T-helper 9 cell (primary cell): ENCODE measurements around the gene PAQR5.
"Not testable (repeated sequence)": the region's sequence is repeated elsewhere in the genome, so short reads cannot be mapped to it uniquely, and the experiment has no call there.

Experiments used
- DNase-seq: peaks from one replicate; pipeline ENCODE4 v3.0.0-alpha.2; 2020

Gene PAQR5

DNA sequence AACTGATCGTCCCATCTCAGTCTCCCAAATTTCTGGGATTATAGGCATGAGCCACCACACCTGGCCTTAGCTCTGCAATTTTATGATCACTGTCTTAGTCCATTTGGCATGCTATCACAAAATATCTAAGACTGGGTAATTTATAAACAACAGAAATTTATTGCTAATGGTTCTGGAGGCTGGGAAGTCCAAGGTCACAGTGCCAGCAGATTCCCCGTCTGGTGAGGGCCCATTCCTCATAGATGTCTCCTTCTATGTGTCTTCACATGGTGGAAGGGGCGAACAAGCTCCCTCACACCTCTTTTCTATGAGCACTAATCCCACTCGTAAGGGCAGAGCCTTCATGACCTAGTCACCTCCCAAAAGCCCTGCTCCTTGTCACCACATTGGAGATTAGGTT is 60.1 kb downstream of the PAQR5 start:
- no peak for DNase-seq

DNA sequence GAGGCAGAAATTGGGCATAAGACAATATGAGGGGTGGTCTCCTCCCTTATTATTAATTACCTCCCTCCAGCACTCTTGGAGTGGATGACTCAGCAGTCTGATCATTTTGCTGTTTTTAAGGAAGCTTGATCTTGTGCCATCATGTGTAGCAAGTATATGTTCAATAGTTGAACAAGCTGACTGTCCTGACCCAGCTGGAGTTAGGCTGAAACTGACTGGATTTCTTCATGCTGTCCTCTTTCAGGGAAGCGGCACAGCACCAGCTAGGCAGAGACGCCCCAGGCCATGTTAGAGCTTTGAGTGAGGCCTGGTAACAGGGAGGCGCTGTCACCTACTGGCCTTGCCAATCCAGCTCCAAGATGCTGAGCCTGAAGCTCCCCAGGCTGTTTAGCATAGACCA is 61.0 kb downstream of the PAQR5 start:
- no peak for DNase-seq

DNA sequence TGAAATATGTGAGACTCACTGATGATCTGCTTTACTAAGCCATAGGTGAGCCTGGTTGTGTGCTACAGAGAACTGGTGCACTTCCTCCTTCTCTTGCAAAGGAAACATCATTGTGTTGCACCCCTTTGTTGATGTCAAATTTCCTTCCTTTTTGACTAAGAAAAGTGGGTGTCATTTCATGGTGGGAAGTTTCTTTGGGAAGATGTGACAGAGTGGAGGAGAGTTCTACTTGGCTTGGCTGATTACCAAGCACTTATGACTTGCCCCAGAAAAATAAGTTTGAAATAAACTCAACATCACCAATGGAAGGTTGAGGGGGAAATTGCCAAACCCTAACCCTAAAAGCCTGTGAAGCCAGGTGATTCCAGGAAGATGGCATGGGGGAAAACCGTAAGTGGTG is 61.9 kb downstream of the PAQR5 start:
- DNase-seq = no peak

DNA sequence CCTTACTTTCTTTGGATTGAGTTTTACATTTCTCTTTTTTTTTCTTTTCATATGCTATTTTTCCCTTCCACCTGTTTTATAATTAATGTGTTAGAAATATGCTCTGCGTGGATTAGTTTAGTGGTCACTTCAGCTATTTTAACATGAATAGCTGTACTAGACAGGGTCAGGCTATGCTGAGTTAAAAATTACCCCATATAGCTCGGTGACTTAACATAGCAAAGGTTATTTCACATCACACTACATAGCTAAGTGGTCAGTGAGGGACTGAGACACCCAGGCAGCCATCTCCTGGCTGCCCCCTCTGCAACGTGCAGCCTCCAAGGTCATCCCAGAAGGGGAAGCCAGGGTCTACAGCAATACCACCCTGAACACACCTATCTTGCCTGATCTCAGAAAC is 68.5 kb downstream of the PAQR5 start:
- no peak for DNase-seq

DNA sequence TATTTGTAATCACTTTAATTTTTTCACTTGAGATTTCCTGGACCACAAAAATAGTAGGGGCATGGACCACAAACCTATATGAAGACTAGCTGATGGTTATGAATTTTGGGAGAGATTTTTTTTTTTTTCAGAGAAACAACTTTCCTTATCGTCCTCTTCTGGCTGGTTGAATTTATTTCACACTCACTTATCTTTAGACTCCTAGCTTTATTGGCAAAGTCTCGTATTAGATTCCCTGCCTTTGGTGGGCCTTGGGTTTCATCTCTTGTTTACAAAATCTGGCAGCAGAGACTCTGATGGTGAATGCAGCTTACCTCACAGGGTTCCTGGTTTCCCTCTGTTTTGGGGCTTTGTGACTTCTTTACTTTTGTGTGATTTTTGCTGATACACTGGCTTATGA is 70.9 kb downstream of the PAQR5 start:
- no peak for DNase-seq

DNA sequence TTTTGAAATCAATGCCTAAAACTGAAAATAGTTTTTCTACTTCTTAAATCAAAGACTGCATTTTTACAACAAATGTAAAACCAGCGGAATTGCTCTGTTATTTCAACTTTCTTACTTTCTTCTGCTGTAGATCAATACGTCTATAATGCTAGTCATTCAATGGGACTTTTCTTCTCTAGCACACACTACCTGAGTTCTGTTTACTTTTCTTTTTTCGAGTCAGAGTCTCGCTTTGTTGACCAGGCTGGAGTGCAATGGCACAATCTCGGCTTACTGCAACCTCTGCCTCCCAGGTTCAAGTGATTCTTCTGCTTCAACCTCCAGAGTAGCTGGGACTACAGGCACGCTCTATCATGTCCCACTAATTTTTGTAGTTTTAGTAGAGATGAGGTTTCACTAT is 74.7 kb downstream of the PAQR5 start:
- DNase-seq = no peak

DNA sequence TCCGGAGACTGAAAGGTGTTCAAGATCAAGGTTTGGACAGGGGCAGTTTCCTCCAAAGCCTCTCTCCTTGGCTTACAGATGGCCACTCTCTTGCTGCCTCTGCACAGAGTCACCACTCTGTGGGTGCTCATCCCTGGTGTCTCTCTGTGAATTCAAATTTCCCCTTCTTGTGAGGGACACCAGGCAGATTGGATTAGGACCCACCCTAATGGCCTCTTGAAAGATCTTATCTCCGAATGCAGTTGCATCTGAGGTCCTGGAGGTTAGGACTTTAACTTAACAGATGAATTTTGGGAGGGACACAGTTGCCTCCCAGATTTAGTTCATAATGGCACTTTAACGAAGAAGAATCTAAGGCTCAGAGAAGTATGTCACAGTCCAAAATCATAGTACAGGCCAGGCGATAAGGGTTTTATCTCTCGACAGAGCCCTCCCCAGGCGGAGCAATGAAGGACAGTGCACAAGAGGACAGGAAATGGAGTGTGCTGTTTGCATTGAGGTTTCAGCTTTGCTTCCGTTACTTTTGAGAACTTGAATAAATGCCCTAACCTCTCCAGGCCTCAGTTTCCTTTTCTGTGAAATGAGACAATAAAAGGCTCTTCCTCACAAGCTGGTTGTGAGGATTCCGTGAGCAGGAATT is 76.6 kb downstream of the PAQR5 start:
- DNase-seq = no peak

DNA sequence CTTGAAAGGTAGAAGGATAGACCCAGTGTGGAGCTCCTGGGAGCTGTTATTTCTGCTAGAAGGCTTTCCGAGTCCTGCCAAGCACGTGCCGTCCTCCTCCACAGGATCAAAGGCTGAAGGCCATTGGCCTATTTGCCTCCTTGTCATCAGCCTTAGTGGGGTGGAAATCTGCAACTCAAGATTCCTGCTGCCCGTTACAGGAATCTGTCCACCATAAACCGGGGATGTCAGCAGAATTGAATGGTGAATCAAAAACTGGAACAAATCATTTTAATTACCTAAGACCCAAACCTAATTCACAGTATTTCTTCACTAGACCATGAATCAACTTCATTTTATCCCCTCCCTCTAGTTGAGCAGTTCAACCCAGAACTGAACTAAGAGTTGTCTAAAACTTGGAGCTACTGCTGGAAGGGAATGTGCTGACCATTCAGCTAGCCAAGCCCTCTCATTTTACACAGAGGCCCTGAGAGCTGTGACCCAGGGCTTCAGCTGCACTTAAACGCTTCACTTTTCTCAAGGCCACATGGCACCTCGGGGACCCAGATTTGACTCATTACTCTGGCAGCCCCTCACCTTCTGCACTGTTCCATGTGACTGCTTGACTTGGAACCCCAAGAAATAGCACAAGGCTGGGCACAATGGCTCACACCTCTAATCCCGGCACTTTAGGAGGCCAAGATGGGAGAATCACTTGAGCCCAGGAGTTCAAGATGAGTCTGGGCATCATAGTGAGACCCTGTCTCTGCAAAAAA is 78.7 kb downstream of the PAQR5 start:
- no peak for DNase-seq

DNA sequence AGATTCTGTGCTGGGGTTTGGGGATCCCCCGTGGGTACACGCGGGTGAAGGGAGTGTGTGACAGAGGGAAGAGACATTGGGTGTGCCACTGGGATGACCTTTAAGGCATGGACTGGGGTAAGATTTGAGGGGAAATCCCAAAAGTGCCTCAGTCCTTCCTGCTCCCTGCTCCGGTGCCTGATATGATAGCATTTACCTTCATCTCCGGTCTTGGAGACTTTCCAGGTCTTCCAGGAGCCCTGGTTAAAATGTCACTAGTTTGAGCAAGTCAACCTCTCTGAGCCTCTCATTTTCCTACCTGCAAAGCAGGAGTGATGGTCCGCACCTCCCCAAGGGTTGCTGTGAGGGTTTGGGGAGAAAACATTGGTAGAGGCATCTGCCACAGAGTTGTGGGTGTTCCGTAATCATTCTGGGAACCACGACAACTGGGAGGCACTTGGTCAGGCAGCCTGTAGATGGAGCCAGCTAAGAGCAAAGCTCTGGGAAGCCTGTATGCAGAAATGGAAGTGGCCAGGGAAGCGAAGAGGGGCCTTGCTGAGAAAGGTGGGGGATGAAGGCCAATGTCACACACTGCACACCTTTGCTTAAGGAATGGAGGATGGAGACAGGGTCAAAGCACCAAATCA is 81.5 kb downstream of the PAQR5 start:
- no peak for DNase-seq

DNA sequence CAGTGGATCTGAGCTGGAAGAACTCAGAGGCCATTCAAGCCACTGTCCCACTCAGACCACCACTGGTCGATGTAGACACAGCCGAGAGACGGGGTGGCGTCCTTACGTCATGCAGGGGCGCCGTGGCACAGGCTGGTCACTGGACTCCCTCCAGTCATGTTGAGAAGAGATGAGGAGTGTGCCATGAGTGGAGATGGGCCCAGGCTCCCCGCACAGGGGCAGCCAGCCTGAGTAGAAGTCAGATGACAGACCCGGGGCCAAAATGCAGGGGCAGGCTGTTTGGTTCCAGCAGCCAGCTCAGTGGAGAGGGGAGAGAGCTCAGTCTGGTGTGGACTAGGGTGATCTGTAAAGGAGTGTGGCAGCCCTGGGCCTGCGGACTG is 82.0 kb downstream of the PAQR5 start:
- no peak for DNase-seq

DNA sequence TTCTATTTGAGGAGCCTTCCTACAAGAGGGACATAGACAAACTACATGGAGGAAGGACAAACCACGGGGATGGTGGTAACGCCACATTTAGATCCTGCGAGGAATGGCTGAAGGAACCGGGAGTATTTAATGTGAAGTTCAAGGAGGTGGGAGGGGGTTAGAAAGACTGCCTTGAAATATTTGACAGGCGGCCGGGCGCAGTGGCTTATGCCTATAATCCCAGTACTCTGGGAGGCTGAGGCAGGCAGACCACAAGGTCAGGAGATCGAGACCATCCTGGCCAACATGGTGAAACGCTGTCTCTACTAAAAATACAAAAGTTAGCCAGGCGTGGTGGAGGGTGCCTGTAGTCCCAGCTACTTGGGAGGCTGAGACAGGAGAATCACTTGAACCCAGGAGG is 83.5 kb downstream of the PAQR5 start:
- not testable (repeated sequence) for DNase-seq

DNA sequence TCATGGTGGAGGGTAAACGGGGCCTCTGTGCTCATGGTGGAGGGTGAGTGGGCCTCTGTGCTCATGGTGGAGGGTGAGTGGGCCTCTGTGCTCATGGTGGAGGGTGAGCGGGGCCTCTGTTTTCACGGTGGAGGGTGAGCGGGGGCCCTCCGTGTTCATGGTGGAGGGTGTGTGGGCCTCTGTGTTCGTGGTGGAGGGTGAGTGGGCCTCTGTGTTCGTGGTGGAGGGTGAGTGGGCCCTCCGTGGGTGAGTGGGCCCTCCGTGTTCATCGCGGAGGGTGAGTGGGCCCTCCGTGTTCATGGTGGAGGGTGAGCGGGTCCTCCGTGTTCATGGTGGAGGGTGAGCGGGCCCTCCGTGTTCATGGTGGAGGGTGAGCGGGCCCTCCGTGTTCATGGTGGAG is 85.4 kb downstream of the PAQR5 start:
- DNase-seq = not testable (repeated sequence)

DNA sequence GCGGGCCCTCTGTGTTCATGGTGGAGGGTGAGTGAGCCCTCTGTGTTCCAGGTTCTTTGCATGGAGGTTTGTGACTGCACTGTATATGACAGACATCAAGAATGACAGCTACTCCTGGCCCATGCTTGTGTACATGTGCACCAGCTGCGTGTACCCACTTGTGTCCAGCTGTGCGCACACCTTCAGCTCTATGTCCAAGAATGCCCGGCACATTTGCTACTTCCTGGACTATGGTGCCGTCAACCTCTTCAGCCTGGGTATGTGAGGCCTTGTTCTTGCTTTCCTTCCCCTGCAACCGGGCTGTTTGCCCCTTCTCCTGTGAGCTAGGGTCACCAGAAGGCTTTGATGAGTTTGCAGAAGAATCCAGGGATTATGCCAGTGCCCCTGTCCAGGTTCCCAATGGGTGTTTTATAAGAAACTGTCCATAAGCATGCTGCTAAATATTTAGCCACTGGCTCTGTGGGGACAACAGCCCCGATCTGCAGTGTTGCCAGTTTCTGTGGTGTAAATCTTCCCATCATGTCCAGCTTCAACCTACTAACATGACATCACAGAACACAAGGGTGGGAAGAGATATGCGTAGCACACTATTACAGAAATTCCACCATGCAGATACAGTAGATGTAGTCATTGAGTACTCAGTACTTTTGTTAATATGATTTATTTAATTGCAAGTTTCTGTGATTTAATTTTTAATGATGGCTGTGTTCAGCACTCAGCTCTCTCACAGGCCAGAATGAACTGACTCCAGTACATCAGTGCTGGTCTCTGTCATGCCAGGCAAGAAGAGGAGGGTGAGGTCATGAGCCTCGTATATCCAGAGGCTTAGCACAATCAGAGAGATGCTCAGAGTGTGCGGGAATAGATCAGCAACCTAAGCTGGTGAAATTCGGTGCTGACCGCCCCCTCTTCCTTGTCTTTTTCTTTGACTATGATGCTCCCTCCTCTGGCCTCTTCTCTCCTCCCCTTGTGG is 86.2 kb downstream of the PAQR5 start:
- DNase-seq = no peak

DNA sequence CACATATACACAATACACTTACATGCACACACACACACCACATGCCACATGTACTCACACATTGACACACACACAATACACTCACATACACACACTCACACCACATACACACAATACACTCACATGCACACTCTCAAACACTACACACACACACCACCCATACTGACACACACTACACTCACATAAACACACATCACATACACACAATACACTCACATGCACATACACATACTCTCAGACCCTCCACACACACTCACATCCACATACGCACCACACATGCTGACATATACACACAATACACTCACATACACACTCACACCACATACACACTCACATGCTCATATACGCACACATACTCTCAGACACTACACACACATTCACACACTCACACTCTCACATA is 87.1 kb downstream of the PAQR5 start:
- no peak for DNase-seq

DNA sequence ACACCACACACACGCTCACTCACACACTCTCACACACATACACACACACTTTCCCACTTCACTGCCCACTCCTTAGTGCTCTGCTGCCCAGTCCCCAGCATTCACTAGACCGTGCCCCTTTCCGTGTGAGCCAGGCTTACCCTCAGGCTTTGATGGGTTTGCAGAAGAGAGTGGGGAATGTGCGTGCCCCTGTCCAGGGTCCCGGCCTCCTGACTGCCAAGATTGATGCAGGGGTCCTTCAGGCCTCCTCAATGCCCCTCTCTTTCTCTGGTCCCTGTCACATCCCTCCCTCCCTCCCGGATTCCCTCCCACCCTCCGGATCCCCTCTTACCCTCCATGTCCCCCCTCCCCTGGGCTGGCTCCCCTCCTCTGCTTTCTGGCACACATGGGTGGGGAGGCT is 87.6 kb downstream of the PAQR5 start:
- no peak for DNase-seq

DNA sequence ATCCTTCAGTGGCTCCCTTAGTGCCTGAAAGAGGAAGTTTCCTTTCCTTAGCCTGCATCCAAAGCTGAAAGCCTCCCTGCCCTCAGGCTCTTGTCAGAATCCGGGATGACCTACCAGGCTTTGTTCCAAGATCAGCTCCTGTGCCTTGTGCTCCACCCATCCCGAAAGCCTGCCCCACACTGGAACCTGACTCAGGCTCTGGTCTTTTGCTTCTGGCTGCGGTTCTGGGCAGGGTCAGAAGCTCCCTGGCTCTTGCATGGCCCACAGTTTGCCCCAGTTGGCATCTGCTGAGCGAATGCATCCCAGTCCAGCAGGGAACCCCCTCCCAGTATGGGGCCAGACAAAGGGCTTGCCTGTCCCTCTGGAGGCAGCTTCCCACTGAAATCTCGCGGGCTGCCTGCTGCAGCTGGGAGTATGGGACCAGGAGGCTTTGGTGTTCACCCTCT is 89.6 kb downstream of the PAQR5 start:
- no peak for DNase-seq

DNA sequence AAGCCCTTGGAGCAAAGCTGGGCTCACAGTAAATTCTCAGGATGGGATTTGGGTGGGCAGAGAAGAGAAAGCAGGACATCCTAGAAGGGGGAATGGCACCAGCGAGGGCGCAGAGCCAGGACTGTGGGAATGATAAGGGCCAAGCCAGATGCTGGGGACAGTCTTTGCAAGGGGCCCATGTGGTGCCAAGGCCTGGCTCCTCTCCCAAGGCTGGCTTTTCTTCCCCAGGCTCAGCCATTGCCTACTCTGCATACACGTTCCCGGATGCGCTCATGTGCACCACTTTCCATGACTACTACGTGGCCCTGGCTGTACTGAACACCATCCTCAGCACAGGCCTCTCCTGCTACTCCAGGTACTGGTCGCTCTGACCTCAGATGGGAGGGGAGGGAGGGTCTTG is 90.7 kb downstream of the PAQR5 start:
- no peak for DNase-seq

DNA sequence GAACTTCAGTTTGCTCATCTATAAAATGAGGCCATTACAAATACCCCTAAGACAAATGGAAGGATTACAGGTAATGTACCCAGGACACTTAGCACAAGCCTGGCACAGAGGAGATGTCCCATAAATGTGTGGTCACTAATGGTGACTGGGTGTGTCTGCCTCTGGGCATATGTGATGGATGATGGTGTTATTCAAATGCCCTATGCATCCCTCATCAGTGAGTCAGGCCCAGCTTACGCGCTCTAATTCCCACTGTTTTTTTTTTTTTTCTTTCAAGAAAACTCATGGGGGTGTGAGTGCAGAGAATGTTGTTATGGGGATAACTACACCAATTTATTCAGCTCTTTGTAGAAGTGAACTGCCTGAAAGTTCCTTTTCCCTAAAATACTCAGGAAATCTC is 91.9 kb downstream of the PAQR5 start:
- DNase-seq = no peak

DNA sequence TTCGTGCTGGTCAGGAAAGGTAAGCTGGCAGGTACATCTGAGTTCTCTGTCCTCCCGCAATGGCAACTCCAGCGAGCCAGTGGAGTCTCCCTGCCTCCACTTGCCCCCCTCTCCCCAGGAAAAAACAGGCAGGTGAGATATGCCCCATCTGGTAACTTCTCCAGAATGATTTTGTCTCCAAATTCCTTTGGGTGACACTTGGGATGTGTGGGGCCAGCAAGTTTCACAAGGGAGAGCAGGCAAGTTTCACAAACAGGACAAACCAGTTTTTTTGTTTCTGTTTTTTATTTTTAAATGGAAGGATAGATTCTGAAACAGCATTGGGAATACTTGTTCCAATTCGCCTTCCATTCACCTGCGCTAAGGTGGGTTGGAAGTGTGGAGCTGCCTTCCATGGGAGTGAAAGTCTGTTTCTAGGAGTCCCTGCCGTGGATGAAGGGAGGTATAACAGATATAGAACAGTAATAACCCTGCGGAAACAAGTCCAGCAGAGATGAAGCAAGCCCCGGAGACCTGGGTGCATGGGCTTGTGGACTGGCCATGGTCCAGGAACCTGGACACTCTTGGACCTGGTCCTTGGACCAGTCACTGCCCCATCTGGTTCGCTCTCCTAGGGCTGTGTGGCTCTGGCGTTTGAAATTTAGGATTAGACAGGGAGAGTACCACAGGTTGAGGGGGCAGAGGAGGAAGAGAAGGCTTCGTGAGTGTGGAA is 92.5 kb downstream of the PAQR5 start:
- DNase-seq = no peak

DNA sequence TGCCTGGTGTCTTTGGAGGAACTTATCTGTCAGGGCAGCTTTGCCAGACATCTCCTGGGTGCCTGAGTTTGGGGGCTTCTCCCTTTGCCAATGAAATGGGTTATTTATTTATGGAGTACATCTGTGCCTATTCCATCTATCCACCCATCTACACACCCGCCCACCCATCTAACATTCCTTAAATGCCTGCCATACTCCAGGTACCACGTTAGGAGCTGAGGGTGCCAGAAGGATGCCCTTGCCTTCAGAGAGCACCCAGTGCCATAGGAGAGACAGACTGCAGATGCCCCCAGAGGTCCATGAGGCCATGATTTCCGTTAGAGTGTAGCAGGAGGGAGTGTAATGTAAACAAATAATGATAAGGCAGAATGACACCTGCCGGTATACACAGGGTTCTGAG is 93.6 kb downstream of the PAQR5 start:
- DNase-seq = no peak

DNA sequence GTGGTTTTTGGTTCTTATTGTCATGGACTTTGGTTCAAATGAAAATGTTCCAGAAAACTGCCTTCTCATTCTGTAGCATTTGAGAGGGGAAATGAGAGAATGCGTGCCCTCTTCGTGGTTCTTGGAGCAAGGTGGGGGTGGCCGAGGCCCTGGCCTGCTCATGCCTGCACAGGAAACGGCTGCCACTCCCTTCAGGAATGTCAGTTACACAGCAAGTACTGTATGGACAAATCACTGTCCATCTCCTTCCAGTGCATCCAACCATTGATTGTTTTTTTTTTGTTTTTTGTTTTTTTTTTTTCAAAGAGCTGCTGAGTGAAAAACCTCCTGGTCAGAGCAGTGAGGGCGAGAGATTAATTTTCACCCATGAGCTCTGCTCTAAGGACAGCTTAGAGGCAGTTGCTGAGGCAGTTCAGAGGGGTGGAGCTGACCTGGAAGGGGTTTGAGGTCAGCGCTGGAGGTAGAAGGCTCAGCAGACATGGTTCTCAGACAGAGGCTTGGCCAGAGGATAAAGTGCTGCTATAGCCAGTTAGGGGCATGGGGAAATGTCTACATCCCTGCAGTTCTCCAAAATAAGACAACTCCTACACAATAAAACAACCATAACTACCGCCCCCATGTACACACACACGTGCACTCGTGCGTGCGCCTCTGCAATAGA is 95.2 kb downstream of the PAQR5 start:
- DNase-seq = no peak
